ENCODE measurements around the gene C10orf95.

DNA sequence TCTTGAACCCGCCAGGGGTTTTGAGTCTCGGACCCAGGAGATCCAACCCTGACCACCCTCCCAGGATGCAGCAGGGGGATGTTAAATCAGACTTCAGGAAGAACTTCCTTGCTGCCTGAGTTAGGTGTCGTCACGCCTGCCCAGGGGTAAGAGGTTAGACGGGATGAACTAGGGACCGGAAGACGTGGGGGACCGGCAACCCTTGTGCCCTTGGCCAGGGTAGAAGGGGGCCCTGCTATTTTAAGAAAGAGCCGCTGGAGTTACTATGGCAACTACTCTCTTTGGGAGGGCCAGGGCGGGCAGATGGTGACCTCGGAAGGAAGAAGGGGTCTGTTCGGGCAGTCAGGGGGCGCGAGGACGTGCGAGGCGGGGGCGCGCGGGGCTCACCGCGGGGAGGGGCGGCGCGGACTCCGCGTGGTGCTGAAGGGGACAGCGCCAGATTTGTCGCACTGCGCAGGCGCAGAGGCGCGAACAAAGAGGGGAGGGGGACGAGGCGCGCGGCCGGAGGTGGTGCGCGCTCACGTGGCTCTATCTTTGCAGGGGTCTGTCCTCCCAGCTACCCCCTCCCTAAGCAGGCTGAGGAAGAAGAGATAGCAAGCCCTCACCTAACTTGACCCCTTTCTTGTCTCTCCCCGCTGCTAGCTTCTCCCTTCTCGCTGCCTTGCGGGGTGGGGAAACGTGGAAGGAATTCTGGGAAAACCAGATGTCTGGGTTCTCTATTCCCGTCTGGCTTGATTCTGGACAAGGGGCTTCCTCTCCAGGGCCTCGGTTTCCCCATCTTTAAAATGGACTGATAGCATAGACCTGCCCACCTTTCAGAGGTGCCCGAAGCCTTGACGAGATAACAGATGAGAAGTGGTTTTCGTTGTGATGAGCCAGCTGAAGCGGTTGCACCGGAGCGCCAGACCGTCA is 31.8 kb downstream of the C10orf95 start:
- TF ChIP-seq SREBF2 (IDR thresholded peaks at IDR 0.05) (no peak), GATA3 (IDR thresholded peaks at IDR 0.05; ENCODE audit: borderline replicate concordance) (no peak), POLR2A (IDR thresholded peaks at IDR 0.05; ENCODE audit: low read length) (0 out of 2 replicates have a peak, but pooled peaks have one; percentile 14), MAFK (IDR thresholded peaks at IDR 0.05; ENCODE audit: partially characterized antibody) (no peak), CTCF (IDR thresholded peaks at IDR 0.05) (no peak), PHF8 (IDR thresholded peaks at IDR 0.05; ENCODE audit: borderline replicate concordance, low read depth) (no peak), BHLHE40 (IDR thresholded peaks at IDR 0.05; ENCODE audit: low read depth, low read length) (no peak), REST (IDR thresholded peaks at IDR 0.05) (peak; percentile 95), HES2 (IDR thresholded peaks at IDR 0.05) (no peak)
- TF ChIP-seq, protein P1, sequence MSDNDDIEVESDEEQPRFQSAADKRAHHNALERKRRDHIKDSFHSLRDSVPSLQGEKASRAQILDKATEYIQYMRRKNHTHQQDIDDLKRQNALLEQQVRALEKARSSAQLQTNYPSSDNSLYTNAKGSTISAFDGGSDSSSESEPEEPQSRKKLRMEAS (IDR thresholded peaks at IDR 0.05) = peak; percentile 11; the same call in 1 of the 2 replicates

Data from A549 (cell line).